ENCODE data around the gene ILDR1. TPM values are rescaled to one million over a fixed set of nuclear protein-coding genes. Genes with fewer than 3 reads are reported as not detected.

ILDR1 gene
- total and polyA plus RNA-seq, 2 of the 4 experiments (the other 2 are of a cell fraction), result not detected

DNA sequence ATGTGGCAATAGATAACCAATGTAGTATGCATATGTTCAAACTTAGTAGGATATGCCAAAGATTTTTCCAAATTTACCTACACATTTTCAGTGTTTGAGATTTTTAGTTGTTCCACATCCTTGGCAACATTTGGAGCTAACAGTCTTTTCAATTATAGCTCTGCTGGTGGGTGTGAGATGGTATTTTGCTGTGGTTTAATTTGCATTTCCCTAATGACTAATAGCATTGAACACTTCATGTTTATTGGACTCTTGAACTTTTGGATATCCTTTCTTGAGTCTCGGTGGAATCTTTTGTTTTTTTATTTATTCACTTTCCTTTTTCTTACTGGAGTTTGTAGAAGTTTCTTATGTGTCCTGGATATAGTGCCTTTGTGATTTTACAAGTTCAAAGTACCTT, 11.0 kb upstream of the ILDR1 start:
- no peak overlapping the region for H3K14ac ChIP-seq (replicated peaks; ENCODE audit: low read depth, low read length)
- CTCF ChIA-PET, result no interaction called here

More for the DNA sequence above, 11.0 kb upstream of the ILDR1 start:
- dilution Hi-C loops (cut with HindIII; ENCODE audit: low sequenced_read_pairs, unreplicated experiment), result no loop called here
- H3K18ac ChIP-seq (ENCODE audit: low read depth, low read length), result no peak overlapping the region
- H4K20me1 ChIP-seq (ENCODE audit: insufficient read depth, low read length), result no peaks in the 10 kb centered on the region
- no peak overlapping the region for H2BK20ac ChIP-seq (ENCODE audit: low read depth, low read length)
- H2AFZ ChIP-seq (replicated peaks; ENCODE audit: low read length, poor library complexity), result no peak overlapping the region
- no peak overlapping the region for H3K4me2 ChIP-seq (ENCODE audit: low read depth, low read length)
- H3K9ac ChIP-seq (ENCODE audit: low read depth, low read length), result no peak overlapping the region
- no peaks in the 10 kb centered on the region for H3K79me1 ChIP-seq (ENCODE audit: low read depth in 1 of 2, low read length in 2 of 2)
- TF ChIP-seq NFE2L2 (IDR thresholded peaks at IDR 0.05; ENCODE audit: low read depth, low read length) (no peak), SMC3 (IDR thresholded peaks at IDR 0.05; ENCODE audit: low read depth, low read length) (no peak)
- in situ Hi-C loops (cut with MboI; ENCODE audit: low sequenced_read_pairs), result no loop called here
- ATAC-seq (ENCODE audit: low read depth), result no peak
- H2AK5ac ChIP-seq (ENCODE audit: low read depth, low read length), result no peak overlapping the region
- H3K9me1 ChIP-seq (ENCODE audit: insufficient read depth, low read length), result no peaks in the 10 kb centered on the region
- H2BK5ac ChIP-seq (ENCODE audit: low read depth, low read length, poor library complexity, severe bottlenecking), result no peak overlapping the region
- H3K36me3 ChIP-seq (ENCODE audit: control insufficient read depth, insufficient read depth, low read length), result no peaks in the 10 kb centered on the region
- H4K5ac ChIP-seq (ENCODE audit: low read depth, low read length), result no peak overlapping the region
- no peak for DNase-seq
- no peak overlapping the region for H2BK15ac ChIP-seq (ENCODE audit: low read depth, low read length)
- H2BK120ac ChIP-seq (ENCODE audit: low read depth, low read length), result no peak overlapping the region
- no CpG with 5 or more reads among the region's 1 CpG for WGBS, 2 experiments (ENCODE audit: extremely low coverage in 2 of 2, insufficient read length in 1 of 2)
- no peak overlapping the region for H3K4ac ChIP-seq (ENCODE audit: low read depth, low read length)
- no peak overlapping the region for H3K56ac ChIP-seq (ENCODE audit: extremely low read depth, insufficient read depth, low read length)
- H2AK9ac ChIP-seq (replicated peaks; ENCODE audit: low read depth, low read length, poor library complexity), result no peak overlapping the region
- no TSS peak for BruUV-seq (replicated peaks)
- H3K9me3 ChIP-seq (ENCODE audit: control insufficient read depth, insufficient read depth, low read length), result no peaks in the 10 kb centered on the region
- H3K23ac ChIP-seq (ENCODE audit: low read depth, low read length), result no peak overlapping the region
- no peak overlapping the region for H3K4me3 ChIP-seq (ENCODE audit: insufficient read depth, low read depth, low read length)
- no peak overlapping the region for H4K8ac ChIP-seq (ENCODE audit: low read depth in 2 of 2, low read length in 2 of 2)
- POLR2A ChIA-PET (ENCODE audit: unreplicated experiment), result no interaction called here
- no peaks in the 10 kb centered on the region for H3K27me3 ChIP-seq (ENCODE audit: control insufficient read depth, insufficient read depth, low read length)
- intact Hi-C loops (cut with micrococcal nuclease), result no loop called here
- H4K91ac ChIP-seq (ENCODE audit: insufficient read depth, low read depth, low read length), result no peak overlapping the region
- no peak overlapping the region for H3K27ac ChIP-seq (ENCODE audit: insufficient read depth, low read length)
- no peaks in the 10 kb centered on the region for H3K4me1 ChIP-seq (ENCODE audit: control insufficient read depth, insufficient read depth, low read length)
